ENCODE results near the gene TDRD7. TPM values are rescaled to one million over a fixed set of nuclear protein-coding genes. Genes with fewer than 3 reads are reported as not detected.

Gene TDRD7
- polyA plus RNA-seq, 1 donor, result 23.0 TPM

DNA sequence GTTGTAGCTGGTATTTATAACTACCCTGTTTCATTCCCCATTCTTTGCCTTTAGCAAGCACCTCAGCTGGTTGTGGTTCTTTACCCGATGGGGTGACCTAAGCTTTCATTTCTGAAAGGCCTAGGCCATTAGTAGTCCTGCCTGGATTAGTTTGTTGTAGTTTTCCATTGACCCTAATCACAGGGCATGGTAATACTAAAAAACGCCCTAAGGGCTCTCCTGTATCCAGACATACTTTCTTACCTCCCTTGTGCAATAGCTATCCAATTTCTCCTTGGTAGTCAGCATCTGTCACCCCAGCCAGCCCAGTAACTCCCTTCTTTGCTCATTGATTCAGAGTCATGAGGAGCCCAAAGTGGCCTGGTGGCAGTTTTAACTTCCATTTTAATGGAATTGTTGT lies 113.6 kb downstream of the TDRD7 start:
- Histone ChIP-seq H3K9me3 (ENCODE audit: control insufficient read depth, low read depth, low read length) (no peaks in the 10 kb centered on the region), H3K27ac (ENCODE audit: low read length) (no peak overlapping the region), H3K4me3 (ENCODE audit: low read length) (no peak overlapping the region), H3K36me3 (ENCODE audit: control insufficient read depth, insufficient read depth, low read length) (no peaks in the 10 kb centered on the region), H3K27me3 (ENCODE audit: control insufficient read depth, insufficient read depth, low read length) (no peaks in the 10 kb centered on the region), H3K4me1 (ENCODE audit: control insufficient read depth, insufficient read depth, low read length) (no peaks in the 10 kb centered on the region)
- DNase-seq, result no peak
- WGBS (ENCODE audit: insufficient coverage, low lambda C conversion rate), result no CpG with 5 or more reads among the region's 2 CpGs

DNA sequence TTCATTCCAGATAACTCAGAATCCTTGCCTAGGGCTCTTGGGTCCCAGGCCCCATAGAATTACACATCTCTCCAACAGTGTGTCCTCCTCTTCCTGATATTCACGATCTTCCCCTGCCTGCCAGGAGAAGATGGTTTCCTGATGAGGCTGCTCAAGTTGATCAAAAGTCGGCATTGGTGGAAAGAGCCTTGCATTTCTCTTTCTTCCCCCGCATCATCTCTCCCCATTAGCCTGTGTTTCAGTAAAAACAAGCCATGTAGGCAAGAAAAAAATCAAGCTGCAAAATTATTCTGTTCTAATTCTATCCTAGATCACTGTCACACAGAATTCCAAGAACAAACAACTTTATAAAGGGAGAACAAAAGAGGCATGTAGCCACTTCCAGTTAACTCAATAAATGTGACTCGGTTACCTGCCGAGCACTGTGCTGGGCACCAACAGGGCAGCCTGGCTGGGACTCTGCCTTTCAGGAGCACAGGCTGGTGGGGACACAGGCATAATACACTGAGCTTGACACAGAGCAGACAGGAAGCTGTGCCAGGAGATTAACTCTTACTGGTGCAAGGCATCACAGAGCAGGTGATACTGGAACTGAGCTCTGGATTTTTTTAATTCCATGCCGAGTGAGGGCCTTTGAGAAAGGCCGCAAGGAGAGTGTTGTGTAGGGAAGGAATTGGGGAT lies 115.1 kb downstream of the TDRD7 start:
- H3K27me3 ChIP-seq (ENCODE audit: control insufficient read depth, insufficient read depth, low read length), result no peaks in the 10 kb centered on the region
- no peak for DNase-seq
- no peaks in the 10 kb centered on the region for H3K36me3 ChIP-seq (ENCODE audit: control insufficient read depth, insufficient read depth, low read length)
- no peak overlapping the region for H3K4me3 ChIP-seq (ENCODE audit: low read length)
- no CpG with 5 or more reads among the region's 7 CpGs for WGBS (ENCODE audit: insufficient coverage, low lambda C conversion rate)
- no peaks in the 10 kb centered on the region for H3K4me1 ChIP-seq (ENCODE audit: control insufficient read depth, insufficient read depth, low read length)
- no peak overlapping the region for H3K27ac ChIP-seq (ENCODE audit: low read length)
- H3K9me3 ChIP-seq (ENCODE audit: control insufficient read depth, low read depth, low read length), result no peaks in the 10 kb centered on the region

DNA sequence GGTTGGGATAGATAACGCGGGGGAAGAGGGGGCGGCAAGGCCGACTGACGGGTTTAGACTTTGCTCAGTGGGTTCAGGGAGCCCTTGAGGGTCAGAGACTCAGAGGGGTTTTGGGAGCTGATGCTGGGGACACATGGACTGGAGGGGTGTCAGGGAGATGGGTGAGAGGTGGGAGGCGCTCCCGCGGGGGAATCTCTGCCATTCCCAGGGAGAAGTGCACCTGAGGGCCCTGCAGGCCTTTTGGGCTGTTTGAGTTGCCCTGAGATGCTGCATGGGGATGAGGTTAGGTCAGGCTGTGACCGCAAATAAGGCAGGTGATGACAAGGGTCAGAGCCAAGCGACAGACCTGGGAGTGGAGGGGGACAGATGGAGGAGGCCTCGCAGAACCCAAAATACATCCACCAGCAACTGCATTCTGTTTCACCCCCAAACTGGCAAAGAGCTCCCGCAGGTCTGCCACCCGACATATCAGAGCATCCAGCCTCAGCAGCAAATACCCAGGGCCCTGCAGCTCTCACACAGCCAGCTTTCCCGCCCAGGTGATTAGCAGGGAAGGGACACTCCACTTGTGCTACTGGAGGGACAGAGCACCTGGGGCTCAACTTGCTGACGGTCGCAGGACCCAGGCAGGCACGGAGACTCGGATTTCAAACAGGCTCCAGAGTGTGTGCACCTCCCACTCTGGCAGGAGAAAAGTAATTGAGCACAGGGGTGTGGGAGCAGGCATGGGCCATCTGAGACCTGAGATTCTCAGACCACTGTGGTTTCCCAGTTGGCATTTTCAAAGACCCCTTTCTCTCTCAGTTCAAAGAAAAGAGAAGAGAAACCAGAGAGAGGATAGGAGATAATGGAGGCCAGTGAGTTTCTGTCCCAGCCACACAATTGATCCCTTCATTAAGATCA lies 116.0 kb downstream of the TDRD7 start:
- Histone ChIP-seq H3K27ac (ENCODE audit: low read length) (no peak overlapping the region), H3K4me1 (ENCODE audit: control insufficient read depth, insufficient read depth, low read length) (no peaks in the 10 kb centered on the region), H3K27me3 (ENCODE audit: control insufficient read depth, insufficient read depth, low read length) (no peaks in the 10 kb centered on the region), H3K4me3 (ENCODE audit: low read length) (no peak overlapping the region), H3K36me3 (ENCODE audit: control insufficient read depth, insufficient read depth, low read length) (no peaks in the 10 kb centered on the region), H3K9me3 (ENCODE audit: control insufficient read depth, low read depth, low read length) (no peaks in the 10 kb centered on the region)
- DNase-seq, result no peak
- no CpG with 5 or more reads among the region's 18 CpGs for WGBS (ENCODE audit: insufficient coverage, low lambda C conversion rate)

DNA sequence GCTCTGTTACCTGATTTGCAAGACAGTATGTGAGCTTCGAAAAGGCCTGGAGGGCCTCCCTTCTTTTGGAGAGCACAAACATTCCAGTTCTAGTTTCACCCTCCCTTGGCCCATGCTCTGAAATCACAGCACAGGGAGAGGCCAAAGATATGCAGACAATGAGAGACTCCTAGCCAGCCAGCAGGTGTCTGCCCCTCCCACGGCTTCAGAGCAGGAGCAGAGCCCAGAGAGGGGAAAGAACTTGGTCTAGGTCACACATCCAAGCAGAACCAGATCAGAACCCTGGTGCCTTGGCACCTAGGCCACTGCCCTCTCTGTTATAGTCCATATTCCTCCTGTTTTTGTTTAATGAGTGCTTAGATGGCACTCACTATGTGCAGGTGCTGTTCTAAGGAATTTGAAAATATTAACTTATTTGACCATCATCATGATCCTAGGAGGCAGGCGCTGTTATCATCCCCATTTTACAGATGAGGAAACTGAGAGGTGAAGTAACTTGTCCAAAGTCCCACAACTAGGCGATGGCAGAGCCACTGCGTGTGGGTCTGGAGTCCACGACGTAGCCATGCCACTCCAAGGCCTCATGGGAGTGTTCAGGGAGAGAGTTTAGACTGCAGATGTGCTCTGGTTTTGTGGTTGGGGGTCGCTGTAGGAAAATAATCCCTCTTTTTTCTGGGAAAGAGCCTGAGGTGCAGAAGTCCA lies 116.8 kb downstream of the TDRD7 start:
- DNase-seq, result no peak
- H3K36me3 ChIP-seq (ENCODE audit: control insufficient read depth, insufficient read depth, low read length), result no peaks in the 10 kb centered on the region
- WGBS (ENCODE audit: insufficient coverage, low lambda C conversion rate), result no CpG with 5 or more reads among the region's 8 CpGs
- no peak overlapping the region for H3K27ac ChIP-seq (ENCODE audit: low read length)
- no peak overlapping the region for H3K4me3 ChIP-seq (ENCODE audit: low read length)
- no peaks in the 10 kb centered on the region for H3K4me1 ChIP-seq (ENCODE audit: control insufficient read depth, insufficient read depth, low read length)
- H3K27me3 ChIP-seq (ENCODE audit: control insufficient read depth, insufficient read depth, low read length), result no peaks in the 10 kb centered on the region
- no peaks in the 10 kb centered on the region for H3K9me3 ChIP-seq (ENCODE audit: control insufficient read depth, low read depth, low read length)

DNA sequence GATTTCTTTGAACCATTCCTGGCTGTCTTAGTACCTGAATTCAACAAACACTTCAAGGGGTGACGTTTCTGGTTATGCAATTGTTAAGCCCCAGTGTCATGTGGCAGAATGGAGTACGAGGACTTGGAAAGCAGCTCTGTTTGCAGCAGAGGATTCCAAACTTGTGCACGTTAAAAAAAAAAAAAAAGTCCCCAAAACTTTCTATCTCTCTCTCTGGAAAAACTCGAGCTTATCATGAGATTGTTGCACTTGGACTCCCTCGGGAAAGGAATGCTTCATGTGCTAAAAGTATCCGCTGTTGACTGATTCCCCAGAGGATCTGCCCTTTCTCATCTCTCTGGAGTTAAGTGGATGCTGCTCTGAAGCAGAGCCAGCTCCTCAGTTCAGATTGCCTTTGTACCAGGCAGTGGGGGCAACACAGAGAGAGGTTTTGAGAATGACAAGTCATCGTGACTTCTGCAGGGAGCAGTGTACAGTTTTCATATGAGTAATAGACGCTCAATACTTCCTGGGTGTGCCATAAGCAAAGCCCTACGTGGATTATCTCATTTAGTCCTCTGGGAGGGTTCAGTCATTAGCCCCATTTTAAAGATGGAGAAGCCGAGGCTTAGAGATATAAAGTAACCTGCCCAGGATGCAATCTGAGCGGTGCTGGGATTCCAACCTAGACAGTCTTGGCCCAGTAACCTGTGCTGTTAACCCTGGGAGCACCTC lies 117.6 kb downstream of the TDRD7 start:
- no peak overlapping the region for H3K27ac ChIP-seq (ENCODE audit: low read length)
- DNase-seq, result peak in 1 of 2 donors; percentile 11
- 61% methylated on average over 2 of the region's 11 CpGs for WGBS (ENCODE audit: insufficient coverage, low lambda C conversion rate)
- H3K27me3 ChIP-seq (ENCODE audit: control insufficient read depth, insufficient read depth, low read length), result no peaks in the 10 kb centered on the region
- H3K36me3 ChIP-seq (ENCODE audit: control insufficient read depth, insufficient read depth, low read length), result no peaks in the 10 kb centered on the region
- no peaks in the 10 kb centered on the region for H3K4me1 ChIP-seq (ENCODE audit: control insufficient read depth, insufficient read depth, low read length)
- no peak overlapping the region for H3K4me3 ChIP-seq (ENCODE audit: low read length)
- H3K9me3 ChIP-seq (ENCODE audit: control insufficient read depth, low read depth, low read length), result no peaks in the 10 kb centered on the region

DNA sequence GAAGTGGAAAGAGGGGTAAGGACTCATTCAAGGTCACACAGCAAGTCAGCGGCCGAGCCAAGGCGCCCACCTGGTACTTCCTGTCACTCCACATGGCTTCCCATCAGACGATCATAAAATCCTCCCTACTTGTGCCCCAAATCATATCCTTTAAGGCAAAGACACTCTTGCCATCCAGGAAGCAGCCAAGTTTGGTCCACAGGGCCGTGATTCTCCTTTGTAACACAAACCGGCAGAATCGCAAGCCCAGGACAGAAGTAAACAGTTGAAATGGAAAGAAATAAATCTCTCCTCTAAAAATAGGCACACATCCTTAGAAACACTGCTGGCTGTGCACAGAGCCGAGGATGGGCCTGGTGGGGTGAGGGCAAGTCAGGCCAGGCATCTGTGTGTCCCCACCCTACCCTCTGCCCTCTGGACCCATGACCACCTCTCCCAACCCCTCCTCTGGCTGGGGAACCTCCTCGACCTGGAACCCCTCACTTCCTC lies 120.0 kb downstream of the TDRD7 start:
- no peak overlapping the region for H3K4me3 ChIP-seq (ENCODE audit: low read length)
- no peak for DNase-seq
- H3K36me3 ChIP-seq (ENCODE audit: control insufficient read depth, insufficient read depth, low read length), result no peaks in the 10 kb centered on the region
- no peak overlapping the region for H3K27ac ChIP-seq (ENCODE audit: low read length)
- no peaks in the 10 kb centered on the region for H3K27me3 ChIP-seq (ENCODE audit: control insufficient read depth, insufficient read depth, low read length)
- H3K9me3 ChIP-seq (ENCODE audit: control insufficient read depth, low read depth, low read length), result no peaks in the 10 kb centered on the region
- 0% methylated on average over 1 of the region's 9 CpGs for WGBS (ENCODE audit: insufficient coverage, low lambda C conversion rate)
- no peaks in the 10 kb centered on the region for H3K4me1 ChIP-seq (ENCODE audit: control insufficient read depth, insufficient read depth, low read length)

DNA sequence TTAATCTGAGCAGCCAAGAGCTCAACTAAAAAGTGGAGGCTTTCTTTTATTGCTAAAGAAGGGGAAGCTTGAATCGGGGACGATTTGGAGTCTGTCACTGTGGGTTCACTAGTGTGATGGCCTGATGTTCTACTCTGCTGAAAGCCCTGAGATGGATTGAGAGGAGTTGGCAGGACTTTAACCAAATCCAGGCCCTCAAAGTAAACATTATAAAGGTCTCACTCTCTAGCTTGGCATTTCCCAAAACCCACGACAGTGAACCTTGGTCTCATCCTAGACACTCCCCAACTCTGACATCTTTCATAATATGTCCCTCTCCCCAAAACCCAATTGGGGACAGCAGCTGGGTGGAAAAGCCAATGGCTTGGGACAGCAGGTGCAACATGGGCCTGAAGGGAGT lies 122.3 kb downstream of the TDRD7 start:
- DNase-seq, result no peak
- WGBS (ENCODE audit: insufficient coverage, low lambda C conversion rate), result 82% methylated on average over 2 of the region's 3 CpGs
- no peak overlapping the region for H3K27ac ChIP-seq (ENCODE audit: low read length)
- no peak overlapping the region for H3K4me3 ChIP-seq (ENCODE audit: low read length)
- no peaks in the 10 kb centered on the region for H3K27me3 ChIP-seq (ENCODE audit: control insufficient read depth, insufficient read depth, low read length)
- no peaks in the 10 kb centered on the region for H3K4me1 ChIP-seq (ENCODE audit: control insufficient read depth, insufficient read depth, low read length)
- no peaks in the 10 kb centered on the region for H3K9me3 ChIP-seq (ENCODE audit: control insufficient read depth, low read depth, low read length)
- H3K36me3 ChIP-seq (ENCODE audit: control insufficient read depth, insufficient read depth, low read length), result no peaks in the 10 kb centered on the region

DNA sequence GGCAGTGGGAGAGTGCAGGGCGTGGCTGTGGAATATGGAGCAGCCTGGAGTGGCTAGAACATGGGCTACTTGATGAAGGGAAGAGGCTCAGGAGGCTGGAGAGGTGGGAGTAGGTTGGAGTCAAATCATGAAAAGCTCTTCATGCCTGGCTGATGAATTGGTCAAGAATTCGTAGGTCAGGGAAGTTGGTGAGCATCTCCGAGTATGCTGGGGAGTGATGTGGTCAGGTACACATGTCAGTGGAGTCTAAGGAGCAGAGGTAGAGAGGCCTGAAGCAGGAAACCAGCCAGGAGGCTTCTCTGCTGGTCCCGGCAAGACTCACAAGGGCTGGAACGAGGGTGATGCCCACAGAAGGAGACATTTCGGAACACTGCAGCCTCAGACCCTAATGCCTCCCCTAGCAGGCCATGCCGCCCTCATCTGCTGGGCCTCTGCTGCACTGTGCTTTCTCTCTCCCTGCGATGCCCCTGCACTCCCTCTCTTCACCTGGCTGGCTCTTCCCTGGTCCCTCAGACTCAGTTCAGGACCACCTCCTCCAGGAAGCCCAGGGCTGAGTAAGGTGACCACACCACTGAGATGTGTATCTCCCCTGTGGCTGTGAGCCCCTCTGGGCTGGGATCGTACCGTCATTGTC lies 123.2 kb downstream of the TDRD7 start:
- H3K4me3 ChIP-seq (ENCODE audit: low read length), result no peak overlapping the region
- no CpG with 5 or more reads among the region's 10 CpGs for WGBS (ENCODE audit: insufficient coverage, low lambda C conversion rate)
- H3K4me1 ChIP-seq (ENCODE audit: control insufficient read depth, insufficient read depth, low read length), result no peaks in the 10 kb centered on the region

DNA sequence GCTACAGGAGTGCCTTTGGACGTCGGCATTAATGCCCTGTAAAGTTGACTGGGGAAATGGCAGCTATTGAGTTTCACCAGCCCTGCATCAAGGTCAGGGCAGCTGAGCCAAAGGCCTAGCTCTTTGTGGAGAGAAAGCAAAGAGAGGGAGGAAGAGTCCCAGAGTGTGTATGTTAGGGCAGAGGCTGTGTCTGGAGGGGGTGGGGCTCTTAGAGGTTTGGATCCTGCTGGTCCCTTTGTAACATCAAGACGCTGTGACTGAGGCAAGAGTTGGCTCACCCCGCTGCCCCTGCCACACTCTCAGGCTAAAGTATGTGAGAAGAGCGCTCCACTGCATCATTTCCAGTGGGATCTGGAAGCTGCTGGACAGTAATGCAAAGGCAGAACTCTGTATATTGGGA lies 123.9 kb downstream of the TDRD7 start:
- no peaks in the 10 kb centered on the region for H3K4me1 ChIP-seq (ENCODE audit: control insufficient read depth, insufficient read depth, low read length)
- H3K36me3 ChIP-seq (ENCODE audit: control insufficient read depth, insufficient read depth, low read length), result no peaks in the 10 kb centered on the region
- no peak overlapping the region for H3K4me3 ChIP-seq (ENCODE audit: low read length)
- DNase-seq, result no peak
- H3K27me3 ChIP-seq (ENCODE audit: control insufficient read depth, insufficient read depth, low read length), result no peaks in the 10 kb centered on the region
- H3K27ac ChIP-seq (ENCODE audit: low read length), result no peak overlapping the region
- WGBS (ENCODE audit: insufficient coverage, low lambda C conversion rate), result no CpG with 5 or more reads among the region's 5 CpGs
- H3K9me3 ChIP-seq (ENCODE audit: control insufficient read depth, low read depth, low read length), result no peaks in the 10 kb centered on the region

More for the DNA sequence above, 123.2 kb downstream of the TDRD7 start:
- H3K9me3 ChIP-seq (ENCODE audit: control insufficient read depth, low read depth, low read length), result no peaks in the 10 kb centered on the region
- no peak overlapping the region for H3K27ac ChIP-seq (ENCODE audit: low read length)
- no peaks in the 10 kb centered on the region for H3K27me3 ChIP-seq (ENCODE audit: control insufficient read depth, insufficient read depth, low read length)
- no peaks in the 10 kb centered on the region for H3K36me3 ChIP-seq (ENCODE audit: control insufficient read depth, insufficient read depth, low read length)
- no peak for DNase-seq

Measured in large intestine (tissue), 3 donors.